Measurements from ENCODE around the gene GSAP.

GRCh38 chr7:77315182-77315591 is 101.0 kb downstream of the GSAP start:
- TF ChIP-seq CTCF (IDR thresholded peaks at IDR 0.05): no peak
- TF ChIP-seq POLR2A (IDR thresholded peaks at IDR 0.05): no peak
